VCaP (cell line): Measurements from ENCODE around the gene BMI1.

Source experiments
- H3K27ac ChIP-seq: fragments of 450-650 bp; 2 replicates; pipeline ENCODE4 v1.5.1; 2017
- CTCF ChIP-seq: fragments of 450-650 bp; conservative IDR thresholded peaks from 2 replicates; pipeline ENCODE4 v1.5.1; 2017; ENCODE audit warnings: mild to moderate bottlenecking, moderate library complexity

The BMI1 gene

GRCh38 chr10:22341190-22341925 lies 20.5 kb downstream of the BMI1 start:
- H3K27ac ChIP-seq, result peak overlapping the region; percentile 91
- TF ChIP-seq CTCF, result no peak

- H3K27ac ChIP-seq, result no peak overlapping the region
- TF ChIP-seq CTCF, result no peak
Measured at GRCh38 chr10:22341926-22342196, 21.0 kb downstream of the BMI1 start.

- H3K27ac ChIP-seq, result no peak overlapping the region
- no peak for TF ChIP-seq CTCF
Measured at GRCh38 chr10:22342421-22342820, 21.5 kb downstream of the BMI1 start.

GRCh38 chr10:22343731-22344130 lies 22.8 kb downstream of the BMI1 start:
- no peak overlapping the region for H3K27ac ChIP-seq
- no peak for TF ChIP-seq CTCF

- TF ChIP-seq CTCF, result no peak
- no peak overlapping the region for H3K27ac ChIP-seq
Measured at GRCh38 chr10:22344249-22344648, 23.4 kb downstream of the BMI1 start.

GRCh38 chr10:22344781-22345300 lies 23.9 kb downstream of the BMI1 start:
- no peak overlapping the region for H3K27ac ChIP-seq
- no peak for TF ChIP-seq CTCF

GRCh38 chr10:22345301-22346095 lies 24.6 kb downstream of the BMI1 start, which contains the start of gene SPAG6:
SPAG6 (plus strand) TSS chr10:22345496; CDS start chr10:22345612, 116 bp downstream.
- no peak for TF ChIP-seq CTCF

More at GRCh38 chr10:22345301-22346095, 24.6 kb downstream of the BMI1 start, which contains the start of gene SPAG6:
- H3K27ac ChIP-seq, result no peak within 1 kb of the TSS
